VCaP (cell line): ENCODE data around the gene ADAMTS8.

Experiments
- H3K27ac ChIP-seq: fragments of 450-650 bp; 2 replicates; pipeline ENCODE4 v1.5.1; 2017
- CTCF ChIP-seq: fragments of 450-650 bp; conservative IDR thresholded peaks from 2 replicates; pipeline ENCODE4 v1.5.1; 2017; ENCODE audit warnings: mild to moderate bottlenecking, moderate library complexity

The ADAMTS8 gene

GRCh38 chr11:130407978-130408377 lies 20.4 kb downstream of the ADAMTS8 start:
- no peak overlapping the region for H3K27ac ChIP-seq
- TF ChIP-seq CTCF, result no peak

- no peak overlapping the region for H3K27ac ChIP-seq
- TF ChIP-seq CTCF, result no peak
These were observed 23.0 kb downstream of the ADAMTS8 start for GRCh38 chr11:130405428-130405827.

GRCh38 chr11:130404727-130405126 lies 23.7 kb downstream of the ADAMTS8 start:
- no peak for TF ChIP-seq CTCF
- H3K27ac ChIP-seq, result no peak overlapping the region

- TF ChIP-seq CTCF, result no peak
- no peak overlapping the region for H3K27ac ChIP-seq
These were observed 24.4 kb downstream of the ADAMTS8 start for GRCh38 chr11:130403967-130404366.

DNA sequence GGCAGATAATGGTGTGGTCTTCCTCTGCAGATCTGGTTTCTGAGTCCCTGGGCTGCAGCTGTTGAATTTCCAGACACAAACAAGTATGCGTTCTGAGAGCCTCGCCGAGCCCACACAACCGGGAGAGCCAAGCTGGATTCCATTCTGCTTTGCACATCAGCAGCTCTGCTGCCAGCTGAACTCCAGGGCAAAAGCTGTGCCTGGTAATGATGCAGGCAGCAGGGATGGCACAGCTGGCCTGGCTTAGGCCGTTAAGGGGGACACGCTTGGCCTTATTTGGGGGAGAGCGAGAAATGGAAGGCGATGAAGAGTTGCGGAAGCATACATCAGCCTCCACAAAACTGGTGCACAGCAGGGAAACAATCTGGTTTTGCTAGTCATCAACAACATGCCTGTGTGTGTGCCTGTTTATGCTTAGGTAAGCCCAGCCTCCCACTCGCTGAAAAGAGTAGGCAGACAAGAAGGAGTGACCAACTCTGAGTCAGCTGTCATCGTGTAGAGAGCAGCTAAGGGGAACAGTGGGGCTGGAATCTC lies 25.1 kb downstream of the ADAMTS8 start:
- H3K27ac ChIP-seq, result no peak overlapping the region

GRCh38 chr11:130402570-130402969 lies 25.8 kb downstream of the ADAMTS8 start:
- TF ChIP-seq CTCF, result no peak
- H3K27ac ChIP-seq, result no peak overlapping the region

More for the DNA sequence above, 25.1 kb downstream of the ADAMTS8 start:
- no peak for TF ChIP-seq CTCF

DNA sequence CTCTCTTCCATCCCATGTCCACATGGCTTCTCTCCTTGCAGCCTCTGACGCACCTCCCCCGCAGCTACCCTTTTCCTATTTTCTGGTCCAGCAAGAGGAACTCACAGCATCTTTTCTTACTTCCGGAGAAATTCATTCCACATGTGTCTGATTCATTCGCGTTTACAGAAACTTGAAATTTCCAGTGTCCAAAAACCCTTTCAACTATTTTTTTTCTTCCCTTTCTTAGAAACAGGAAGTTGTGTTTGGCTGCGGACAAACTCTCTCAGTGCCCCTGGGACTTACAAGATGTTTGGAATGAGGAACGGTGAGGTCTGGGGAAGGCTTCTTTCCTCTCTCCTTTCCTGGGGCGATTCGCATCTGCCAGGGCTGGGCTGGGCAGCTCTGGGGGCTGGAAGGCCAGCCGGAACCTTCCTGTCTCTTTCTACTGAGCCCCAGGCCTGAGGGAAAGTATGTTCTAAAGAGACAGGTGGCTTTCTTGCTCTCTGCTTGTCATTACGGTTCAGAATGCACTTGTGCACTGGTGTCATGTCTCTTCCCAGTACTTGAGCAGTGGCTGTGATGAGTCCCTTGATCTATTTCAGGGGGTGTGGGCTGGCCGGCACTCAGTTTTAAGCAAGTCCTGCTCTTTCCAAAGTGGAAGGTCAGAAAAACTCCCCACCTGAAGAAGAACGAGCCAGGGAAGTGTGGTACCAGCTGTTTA lies 27.5 kb downstream of the ADAMTS8 start:
- no peak for TF ChIP-seq CTCF
- H3K27ac ChIP-seq, result no peak overlapping the region
